Vagina (tissue), 2 donors: ENCODE data around the gene PRDM16. TPM values are rescaled to one million over a fixed set of nuclear protein-coding genes. Genes with fewer than 3 reads are reported as not detected.

Experiments used
- DNase-seq, 2 donors: peaks; one replicate each; pipeline ENCODE4 v3.0.0-alpha.2; 2017; ENCODE audit errors: extremely low spot score in 2 of 2
- H3K27ac ChIP-seq: fragments of 200-600 bp; sonication (generic); one replicate; pipeline ENCODE4 v1.5.1; 2019
- H3K27me3 ChIP-seq: fragments of 200-600 bp; sonication (generic); one replicate; pipeline ENCODE4 v1.5.1; 2019
- H3K36me3 ChIP-seq, 2 donors: fragments of 200-600 bp; sonication (generic); one replicate each; pipeline ENCODE4 v1.5.1; 2017 to 2019
- H3K4me1 ChIP-seq: fragments of 200-600 bp; sonication (generic); one replicate; pipeline ENCODE4 v1.5.1; 2019
- H3K4me3 ChIP-seq, 2 donors: fragments of 200-600 bp; sonication (generic); 1 replicate in 1 of 2; 2 replicates in 1 of 2; pipeline ENCODE4 v1.5.1; 2016 to 2019
- H3K9me3 ChIP-seq: fragments of 200-600 bp; sonication (generic); one replicate; pipeline ENCODE4 v1.5.1; 2019
- CTCF ChIP-seq, 3 experiments: fragments of 450-650 bp in 2 of 3; fragments of 200-600 bp in 1 of 3; sonication (generic) in 1 of 3; IDR thresholded peaks; one replicate each; pipeline ENCODE4 v1.5.1; 2017 to 2019; ENCODE audit warnings: antibody characterized with exemption in 3 of 3, mild to moderate bottlenecking in 2 of 3, moderate library complexity in 2 of 3
- POLR2A ChIP-seq, 2 donors: fragments of 450-650 bp; IDR thresholded peaks; one replicate each; pipeline ENCODE4 v1.6.1; 2017; ENCODE audit warnings: antibody characterized with exemption in 2 of 2, mild to moderate bottlenecking in 2 of 2, moderate library complexity in 2 of 2
- POLR2AphosphoS5 ChIP-seq, 2 donors: sonication (generic); formaldehyde crosslinking; IDR thresholded peaks; one replicate each; pipeline ENCODE4 v1.9.0; 2017; ENCODE audit warnings: antibody characterized with exemption in 2 of 2, mild to moderate bottlenecking in 2 of 2, low read depth in 1 of 2; ENCODE audit not compliant: insufficient read depth in 1 of 2
- intact Hi-C: fragments of 100-400 bp; cut with DNase I; formaldehyde crosslinking; loops from one replicate; pipeline ENCODE4 v1.15.1; 2023
- total RNA-seq: library from RNA; depleted of rRNA; stranded (reverse); fragments of >200 nt; gene quantifications from one replicate; pipeline ENCODE4 v1.2.3, GENCODE V29; 2016

Gene PRDM16
- total RNA-seq, 1 donor from 2014 or later, result 3.9 TPM

- TF ChIP-seq POLR2A (IDR thresholded peaks at IDR 0.05) (no peak), POLR2AphosphoS5 (IDR thresholded peaks at IDR 0.05; ENCODE audit: insufficient read depth in 1 of 2, low read depth in 1 of 2) (no peak), CTCF (IDR thresholded peaks at IDR 0.05) (no peak)
- Histone ChIP-seq H3K27ac (no peak overlapping the region), H3K4me1 (peaks cover 53% of the 10 kb centered on the region), H3K36me3 (no peaks in the 10 kb centered on the region), H3K27me3 (no peaks in the 10 kb centered on the region), H3K4me3 (no peak overlapping the region), H3K9me3 (no peaks in the 10 kb centered on the region)
- intact Hi-C loops, result loop anchor here (10.0 kb wide), 1 partner anchor 259 kb away; no protein-coding TSS in a partner anchor
- DNase-seq, result no peak
Observed at GRCh38 chr1:3455670-3456448, 386.9 kb downstream of the PRDM16 start.

- Histone ChIP-seq H3K27ac (no peak overlapping the region), H3K27me3 (no peaks in the 10 kb centered on the region), H3K9me3 (no peaks in the 10 kb centered on the region), H3K36me3 (no peaks in the 10 kb centered on the region), H3K4me1 (peaks cover 60% of the 10 kb centered on the region), H3K4me3 (no peak overlapping the region)
- intact Hi-C loops, result loop anchor here (10.0 kb wide), 1 partner anchor 258 kb away; no protein-coding TSS in a partner anchor
- TF ChIP-seq CTCF (IDR thresholded peaks at IDR 0.05), result no peak
- DNase-seq, result no peak
Observed at GRCh38 chr1:3456449-3456963, 387.5 kb downstream of the PRDM16 start.

GRCh38 chr1:3456964-3457909, 388.2 kb downstream of the PRDM16 start:
- Histone ChIP-seq H3K4me1 (peaks cover 63% of the 10 kb centered on the region), H3K27me3 (no peaks in the 10 kb centered on the region), H3K4me3 (no peak overlapping the region), H3K9me3 (no peaks in the 10 kb centered on the region), H3K27ac (no peak overlapping the region), H3K36me3 (no peaks in the 10 kb centered on the region)
- no peak for DNase-seq
- intact Hi-C loops, result loop anchor here (10.0 kb wide), 1 partner anchor 258 kb away; no protein-coding TSS in a partner anchor
- TF ChIP-seq POLR2AphosphoS5 (IDR thresholded peaks at IDR 0.05; ENCODE audit: insufficient read depth in 1 of 2, low read depth in 1 of 2) (no peak), CTCF (IDR thresholded peaks at IDR 0.05) (no peak), POLR2A (IDR thresholded peaks at IDR 0.05) (no peak)

- Histone ChIP-seq H3K9me3 (no peaks in the 10 kb centered on the region), H3K36me3 (no peaks in the 10 kb centered on the region), H3K4me3 (no peak overlapping the region), H3K27ac (peak overlapping the region; percentile 13), H3K27me3 (no peaks in the 10 kb centered on the region), H3K4me1 (peaks cover 63% of the 10 kb centered on the region)
- intact Hi-C loops, result loop anchor here (10.0 kb wide), 1 partner anchor 257 kb away; no protein-coding TSS in a partner anchor
- TF ChIP-seq POLR2AphosphoS5 (IDR thresholded peaks at IDR 0.05; ENCODE audit: insufficient read depth in 1 of 2, low read depth in 1 of 2) (no peak), CTCF (IDR thresholded peaks at IDR 0.05) (no peak), POLR2A (IDR thresholded peaks at IDR 0.05) (no peak)
- DNase-seq, result no peak
Observed at GRCh38 chr1:3457910-3458883, 389.2 kb downstream of the PRDM16 start.
